Testis (tissue), 3 donors: Measurements from ENCODE around the gene USH1G. TPM values are rescaled to one million over a fixed set of nuclear protein-coding genes. Genes with fewer than 3 reads are reported as not detected.

Source experiments
- DNase-seq: peaks from one replicate; pipeline ENCODE4 v3.0.0-alpha.2; 2019
- H3K27ac ChIP-seq, 2 donors: fragments of 200-600 bp; sonication (generic); one replicate each; pipeline ENCODE4 v1.5.1; 2019
- H3K27me3 ChIP-seq: fragments of 200-600 bp; sonication (generic); one replicate; pipeline ENCODE4 v1.5.1; 2019
- H3K36me3 ChIP-seq: fragments of 200-600 bp; sonication (generic); one replicate; pipeline ENCODE4 v1.5.1; 2017; ENCODE audit warnings: low read depth; ENCODE audit errors: missing control alignments
- H3K4me1 ChIP-seq: fragments of 200-600 bp; sonication (generic); one replicate; pipeline ENCODE4 v1.5.1; 2019
- H3K4me3 ChIP-seq, 2 donors: fragments of 200-600 bp; sonication (generic); one replicate each; pipeline ENCODE4 v1.5.1; 2017 to 2019
- H3K9me3 ChIP-seq: fragments of 200-600 bp; sonication (generic); one replicate; pipeline ENCODE4 v1.5.1; 2017
- POLR2A ChIP-seq: fragments of 450-650 bp; IDR thresholded peaks from one replicate; pipeline ENCODE4 v1.6.1; 2017; ENCODE audit warnings: antibody characterized with exemption, mild to moderate bottlenecking, moderate library complexity
- WGBS, 2 donors: methylation state at CpG; one replicate each; pipeline ENCODE4 v1.1.5; 2018; 5-methylcytosine and 5-hydroxymethylcytosine counted together
- intact Hi-C: fragments of 100-400 bp; cut with DNase I; formaldehyde crosslinking; loops from one replicate; pipeline ENCODE4 v1.15.1; 2023; ENCODE audit warnings: low total_unique reads
- polyA plus RNA-seq: library from polyadenylated mRNA; stranded (reverse); fragments of 350-450 nt; fragmentation: Illumina TruSeq; extraction: RNeasy Lipid Tissue Mini Kit (QIAGEN cat#74804); gene quantifications from one replicate; pipeline ENCODE4 v1.2.3, GENCODE V29; 2014; ENCODE audit warnings: low read depth, low replicate concordance; ENCODE audit not compliant: insufficient read depth
- total RNA-seq, 2 donors: library from RNA; depleted of rRNA; stranded (reverse); fragments of >200 nt; gene quantifications; one replicate each; pipeline ENCODE4 v1.2.3, GENCODE V29; 2016
- TF ChIP-seq, protein P1 (sequence below), 3 experiments: fragments of 450-650 bp in 2 of 3; fragments of 200-600 bp in 1 of 3; sonication (generic) in 1 of 3; IDR thresholded peaks; one replicate each; pipeline ENCODE4 v1.5.1; 2016 to 2019; ENCODE audit warnings: antibody characterized with exemption in 3 of 3, mild to moderate bottlenecking in 2 of 3, moderate library complexity in 1 of 3

USH1G gene
- total and polyA plus RNA-seq, 3 donors from 2014 or later: 1.1 to 2.1 (median 2.0) TPM

DNA sequence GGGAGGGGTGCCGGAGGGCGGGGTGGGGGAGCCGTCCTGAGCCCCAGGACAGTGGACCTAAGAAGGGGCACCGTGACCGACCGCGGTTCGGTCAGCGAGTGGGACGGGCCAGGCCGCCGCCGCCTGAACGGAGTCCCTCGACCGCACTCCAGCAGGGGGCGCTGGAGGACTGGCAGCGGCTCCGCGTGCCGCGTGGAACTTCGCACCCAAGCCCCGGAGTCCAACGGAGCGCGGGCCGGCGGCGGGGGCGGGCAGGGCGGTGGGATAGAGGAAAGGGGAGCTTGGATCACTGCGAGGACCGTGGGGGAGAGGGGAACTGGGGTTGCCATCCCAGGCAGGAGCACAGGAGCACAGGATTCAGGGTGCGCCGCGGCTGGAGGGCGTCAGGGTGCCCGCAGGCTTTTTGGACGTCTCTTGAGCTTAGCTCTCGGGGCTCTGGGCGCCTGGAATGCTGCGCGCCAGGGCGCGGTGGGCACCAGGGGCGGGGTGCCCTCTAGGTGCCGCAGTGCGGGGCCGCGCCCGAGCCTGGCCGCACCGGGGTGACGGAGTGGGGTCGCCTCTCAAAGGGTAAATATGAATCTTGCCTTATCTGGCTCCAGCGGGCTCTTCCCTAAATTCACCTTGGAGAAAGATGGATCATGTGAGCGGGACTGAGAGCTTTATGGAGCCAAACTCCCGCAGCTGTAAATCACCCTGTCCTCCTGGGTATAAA, 639 bp upstream of the USH1G start:
- WGBS, 2 donors: 0 to 2% methylated on average over 5 to 55 of the region's 59 CpGs
- peak; percentile 76 for DNase-seq
- peak overlapping the region; percentile 22 to 45 for H3K4me3 ChIP-seq
- no peaks in the 10 kb centered on the region for H3K27me3 ChIP-seq
- intact Hi-C loops: no loop called here
- H3K36me3 ChIP-seq: no peaks in the 10 kb centered on the region
- H3K4me1 ChIP-seq: peaks cover 20% of the 10 kb centered on the region
- TF ChIP-seq POLR2A: no peak
- TF ChIP-seq, protein P1, sequence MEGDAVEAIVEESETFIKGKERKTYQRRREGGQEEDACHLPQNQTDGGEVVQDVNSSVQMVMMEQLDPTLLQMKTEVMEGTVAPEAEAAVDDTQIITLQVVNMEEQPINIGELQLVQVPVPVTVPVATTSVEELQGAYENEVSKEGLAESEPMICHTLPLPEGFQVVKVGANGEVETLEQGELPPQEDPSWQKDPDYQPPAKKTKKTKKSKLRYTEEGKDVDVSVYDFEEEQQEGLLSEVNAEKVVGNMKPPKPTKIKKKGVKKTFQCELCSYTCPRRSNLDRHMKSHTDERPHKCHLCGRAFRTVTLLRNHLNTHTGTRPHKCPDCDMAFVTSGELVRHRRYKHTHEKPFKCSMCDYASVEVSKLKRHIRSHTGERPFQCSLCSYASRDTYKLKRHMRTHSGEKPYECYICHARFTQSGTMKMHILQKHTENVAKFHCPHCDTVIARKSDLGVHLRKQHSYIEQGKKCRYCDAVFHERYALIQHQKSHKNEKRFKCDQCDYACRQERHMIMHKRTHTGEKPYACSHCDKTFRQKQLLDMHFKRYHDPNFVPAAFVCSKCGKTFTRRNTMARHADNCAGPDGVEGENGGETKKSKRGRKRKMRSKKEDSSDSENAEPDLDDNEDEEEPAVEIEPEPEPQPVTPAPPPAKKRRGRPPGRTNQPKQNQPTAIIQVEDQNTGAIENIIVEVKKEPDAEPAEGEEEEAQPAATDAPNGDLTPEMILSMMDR (IDR thresholded peaks at IDR 0.05): peak in 2 of 3 experiments; percentile 49 to 89
- no peaks in the 10 kb centered on the region for H3K9me3 ChIP-seq
- H3K27ac ChIP-seq: no peak overlapping the region

DNA sequence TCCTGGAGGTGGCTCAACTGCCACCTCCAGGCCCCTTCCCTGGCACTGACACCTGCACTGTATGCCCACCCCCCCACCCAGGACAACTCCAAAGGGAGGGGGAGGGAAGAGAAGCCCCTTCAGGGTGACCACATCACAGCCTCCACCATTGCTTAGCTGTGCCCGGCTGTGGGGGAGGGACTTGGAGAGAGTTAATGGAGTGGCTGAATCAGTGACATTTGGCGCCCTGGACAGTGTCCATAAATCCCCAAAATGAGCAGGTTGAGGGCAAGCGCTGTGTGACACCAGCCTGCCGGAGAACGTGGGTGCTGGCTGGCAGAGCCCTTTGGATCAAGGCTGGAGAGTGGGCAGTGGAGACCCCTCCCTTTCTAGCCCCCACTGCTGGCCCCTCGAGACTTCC, 883 bp downstream of the USH1G start:
- Histone ChIP-seq H3K27me3 (no peaks in the 10 kb centered on the region), H3K4me3 (no peak overlapping the region), H3K27ac (no peak overlapping the region), H3K36me3 (no peaks in the 10 kb centered on the region), H3K9me3 (no peaks in the 10 kb centered on the region), H3K4me1 (peaks cover 20% of the 10 kb centered on the region)
- TF ChIP-seq, protein P1 (IDR thresholded peaks at IDR 0.05): no peak
- no peak for TF ChIP-seq POLR2A
- DNase-seq: no peak
- intact Hi-C loops: no loop called here
- 67% methylated on average over 6 of the region's 6 CpGs for WGBS, 2 donors

DNA sequence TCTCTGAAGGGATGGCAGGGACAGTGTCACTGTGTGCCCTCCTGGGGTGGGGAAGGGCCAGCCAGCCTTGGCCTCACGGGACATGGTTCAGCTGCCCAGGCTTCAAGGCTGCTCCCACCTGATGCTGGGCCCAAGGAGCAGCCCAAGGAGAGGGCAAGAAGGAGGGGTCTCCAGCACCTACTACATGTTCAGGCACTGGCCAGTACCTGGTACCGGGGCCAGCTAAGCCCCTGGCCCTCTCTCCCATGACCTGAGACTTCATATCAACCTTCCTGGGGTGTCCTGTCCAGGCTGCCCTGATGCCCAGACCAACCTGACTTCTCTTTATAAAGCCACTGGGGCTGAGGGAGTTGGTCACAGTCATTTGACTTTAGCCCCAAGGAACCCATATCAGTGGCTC, 1.3 kb downstream of the USH1G start:
- Histone ChIP-seq H3K27me3 (no peaks in the 10 kb centered on the region), H3K9me3 (no peaks in the 10 kb centered on the region), H3K4me3 (no peak overlapping the region), H3K4me1 (peaks cover 20% of the 10 kb centered on the region), H3K36me3 (no peaks in the 10 kb centered on the region), H3K27ac (no peak overlapping the region)
- 80 to 100% methylated on average over 1 of the region's 2 CpGs for WGBS, 2 donors
- intact Hi-C loops: no loop called here
- no peak for DNase-seq
- TF ChIP-seq, protein P1 (IDR thresholded peaks at IDR 0.05): no peak
- no peak for TF ChIP-seq POLR2A

DNA sequence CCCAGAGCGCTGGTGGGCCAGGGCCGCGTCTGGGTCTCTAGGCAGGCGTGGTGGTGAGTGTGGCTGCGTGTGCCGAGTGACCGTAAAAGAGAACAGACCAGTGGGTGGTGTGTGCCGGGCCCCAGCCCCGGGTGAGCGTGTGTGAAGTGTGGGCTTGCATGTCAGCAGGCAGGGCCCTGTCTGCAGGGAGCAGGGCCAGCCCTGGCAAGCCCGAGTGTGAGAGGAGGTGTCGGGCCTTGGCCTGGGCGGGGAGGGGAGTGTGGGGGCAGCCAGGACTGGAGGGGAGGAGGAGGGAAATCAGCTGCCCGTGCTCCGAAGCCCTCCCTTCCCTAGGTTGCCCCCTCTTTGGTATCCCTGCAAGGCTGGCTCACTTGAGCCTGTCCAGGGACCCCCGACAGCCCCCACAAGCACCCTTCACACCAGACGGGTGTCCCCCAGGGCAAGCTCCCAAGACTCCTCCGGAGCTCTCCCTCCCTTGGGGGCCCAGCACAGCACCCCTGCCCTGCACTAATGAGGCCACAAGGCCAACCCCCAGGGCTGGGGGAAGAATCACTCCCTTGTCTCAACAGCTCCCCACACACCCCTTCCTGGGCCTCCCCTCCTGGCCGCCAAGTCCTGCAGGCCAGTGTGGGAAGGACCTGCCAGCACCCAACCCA, 1.9 kb downstream of the USH1G start:
- Histone ChIP-seq H3K4me1 (peaks cover 20% of the 10 kb centered on the region), H3K27me3 (no peaks in the 10 kb centered on the region), H3K27ac (no peak overlapping the region), H3K9me3 (no peaks in the 10 kb centered on the region), H3K36me3 (no peaks in the 10 kb centered on the region), H3K4me3 (no peak overlapping the region)
- intact Hi-C loops: no loop called here
- TF ChIP-seq, protein P1 (IDR thresholded peaks at IDR 0.05): no peak
- TF ChIP-seq POLR2A: no peak
- DNase-seq: no peak
- WGBS, 2 donors: 46 to 55% methylated on average over 15 to 19 of the region's 19 CpGs
